HG02938 (cell line): ENCODE data around the gene GRPEL1.
A peak's percentile ranks its signal among the peaks of the same experiment; 100 is the strongest.
"Not testable (repeated sequence)": the region's sequence is repeated elsewhere in the genome, so short reads cannot be mapped to it uniquely, and the experiment has no call there.

Experiments
- ATAC-seq: cut with Tn5 transposase; IDR thresholded peaks from one replicate; pipeline ENCODE4 v1.9.1; 2021; ENCODE audit warnings: mild to moderate bottlenecking, moderate library complexity; ENCODE audit not compliant: unreplicated experiment

Gene GRPEL1

GRCh38 chr4:7094916-7095315 is 27.1 kb upstream of the GRPEL1 start:
- ATAC-seq: no peak

- no peak for ATAC-seq
Measured at GRCh38 chr4:7092026-7092425, 24.2 kb upstream of the GRPEL1 start.

GRCh38 chr4:7089213-7089986 is 21.5 kb upstream of the GRPEL1 start:
- ATAC-seq: no peak

- ATAC-seq: no peak
Measured at GRCh38 chr4:7087036-7087435, 19.2 kb upstream of the GRPEL1 start.

- ATAC-seq: no peak
Measured at GRCh38 chr4:7086384-7086783, 18.5 kb upstream of the GRPEL1 start.

GRCh38 chr4:7084564-7084961 is 16.7 kb upstream of the GRPEL1 start:
- ATAC-seq: not testable (repeated sequence)

GRCh38 chr4:7083597-7084563 is 16.0 kb upstream of the GRPEL1 start:
- no peak for ATAC-seq

GRCh38 chr4:7079909-7080308 is 12.0 kb upstream of the GRPEL1 start:
- ATAC-seq: not testable (repeated sequence)

- ATAC-seq: not testable (repeated sequence)
Measured at GRCh38 chr4:7079483-7079882, 11.6 kb upstream of the GRPEL1 start.

GRCh38 chr4:7078025-7078424 is 10.2 kb upstream of the GRPEL1 start:
- ATAC-seq: no peak

GRCh38 chr4:7077371-7077770 is 9.5 kb upstream of the GRPEL1 start:
- no peak for ATAC-seq

- ATAC-seq: no peak
Measured at GRCh38 chr4:7076696-7077082, 8.8 kb upstream of the GRPEL1 start.

GRCh38 chr4:7075962-7076695 is 8.3 kb upstream of the GRPEL1 start:
- no peak for ATAC-seq

GRCh38 chr4:7074426-7074825 is 6.6 kb upstream of the GRPEL1 start:
- no peak for ATAC-seq

- no peak for ATAC-seq
Measured at GRCh38 chr4:7073526-7074390, 5.9 kb upstream of the GRPEL1 start.

- no peak for ATAC-seq
Measured at GRCh38 chr4:7073059-7073458, 5.2 kb upstream of the GRPEL1 start.

- ATAC-seq: peak; percentile 28
Measured at GRCh38 chr4:7070729-7071511, 3.1 kb upstream of the GRPEL1 start.

- ATAC-seq: no peak
Measured at GRCh38 chr4:7068883-7069282, 1.0 kb upstream of the GRPEL1 start.

GRCh38 chr4:7068279-7068842 is 497 bp upstream of the GRPEL1 start:
- peak; percentile 25 for ATAC-seq
